BJ (cell line): ENCODE results near the gene ERGIC1. TPM values are rescaled to one million over a fixed set of nuclear protein-coding genes. Genes with fewer than 3 reads are reported as not detected.

ENCODE experiments used
- CTCF ChIA-PET: fragments of 350-600 bp; formaldehyde crosslinking; extraction: SDS; loops from one replicate; lab custom pipeline; 2021; ENCODE audit warnings: antibody characterized with exemption, inconsistent platforms; lab: Yijun Ruan, JAX
- POLR2A ChIA-PET: fragments of 300-600 bp; sonication (Branson Sonifier 250); formaldehyde crosslinking; extraction: SDS; loops from one replicate; lab custom pipeline; 2021; ENCODE audit warnings: antibody characterized with exemption; lab: Charles Lee
- DNase-seq: peaks from one replicate; pipeline ENCODE4 v3.0.0-alpha.2; 2011; ENCODE audit warnings: low read depth
- H3K27me3 ChIP-seq: 2 replicates; pipeline ENCODE4 v1.6.0; 2011; ENCODE audit warnings: low read length; ENCODE audit not compliant: control insufficient read depth, insufficient read depth
- H3K36me3 ChIP-seq: 2 replicates; pipeline ENCODE4 v1.5.1; 2011; ENCODE audit warnings: low read length; ENCODE audit not compliant: control insufficient read depth, insufficient read depth
- H3K4me3 ChIP-seq: 2 replicates; pipeline ENCODE4 v1.5.1; 2011; ENCODE audit warnings: low read depth, mild to moderate bottlenecking, control low read depth, low read length
- CTCF ChIP-seq: IDR thresholded peaks from 2 replicates; pipeline ENCODE4 v1.5.1; 2011; ENCODE audit warnings: low read depth, mild to moderate bottlenecking, control low read depth, inconsistent platforms, low read length, moderate library complexity; ENCODE audit not compliant: insufficient read depth
- polyA plus RNA-seq: library from polyadenylated mRNA; depleted of rRNA; stranded (reverse); fragments of >200 nt; gene quantifications from 2 replicates; pipeline ENCODE4 v1.2.3, GENCODE V29; 2011

Gene ERGIC1
- polyA plus RNA-seq, 1 experiment = 216 TPM

- CTCF ChIA-PET = interaction anchor here (0.9 to 1.5 kb wide), 2 partner anchors 12 to 36 kb away, joined by 4 to 5 read pairs; no protein-coding TSS in a partner anchor
Observed at GRCh38 chr5:172830275-172830799, 3.7 kb upstream of the ERGIC1 start.

GRCh38 chr5:172830876-172831662 lies 3.0 kb upstream of the ERGIC1 start:
- no peak for TF ChIP-seq CTCF
- CTCF ChIA-PET = interaction anchor here (1.5 kb wide), 1 partner anchor 13 kb away, joined by 5 read pairs; no protein-coding TSS in a partner anchor
- Histone ChIP-seq H3K36me3 (no peaks in the 10 kb centered on the region), H3K4me3 (no peak overlapping the region), H3K27me3 (no peaks in the 10 kb centered on the region)
- no peak for DNase-seq
- POLR2A ChIA-PET = no interaction called here

More at GRCh38 chr5:172830275-172830799, 3.7 kb upstream of the ERGIC1 start:
- TF ChIP-seq CTCF = no peak
- no peak overlapping the region for H3K4me3 ChIP-seq
- no peaks in the 10 kb centered on the region for H3K27me3 ChIP-seq
- no peak for DNase-seq
- POLR2A ChIA-PET = no interaction called here
- no peaks in the 10 kb centered on the region for H3K36me3 ChIP-seq

- H3K36me3 ChIP-seq = peaks cover 1% of the 10 kb centered on the region; the same call in 1 of the 2 replicates
- TF ChIP-seq CTCF = no peak
- ChIA-PET CTCF (no interaction called here), POLR2A (no interaction called here)
- no peaks in the 10 kb centered on the region for H3K27me3 ChIP-seq
- H3K4me3 ChIP-seq = no peak overlapping the region
- DNase-seq = no peak
Observed at GRCh38 chr5:172832383-172833315, 1.4 kb upstream of the ERGIC1 start.

- H3K36me3 ChIP-seq = peaks cover 1% of the 10 kb centered on the region; the same call in 1 of the 2 replicates
- no peak overlapping the region for H3K4me3 ChIP-seq
- TF ChIP-seq CTCF = no peak
- no peak for DNase-seq
- no peaks in the 10 kb centered on the region for H3K27me3 ChIP-seq
- CTCF ChIA-PET = no interaction called here
- POLR2A ChIA-PET = no interaction called here
Observed at GRCh38 chr5:172833372-172833685, 722 bp upstream of the ERGIC1 start.
